ENCODE data around the gene RYR2. TPM values are rescaled to one million over a fixed set of nuclear protein-coding genes. Genes with fewer than 3 reads are reported as not detected.

The RYR2 gene
- total and polyA plus RNA-seq, 12 donors, result 43.1 to 1,252 (median 872) TPM

- peaks cover 0 to 14% (median 0%) of the 10 kb centered on the region in 7 donors for H3K27me3 ChIP-seq
- no peaks in the 10 kb centered on the region for H3K9me3 ChIP-seq
- no peak for TF ChIP-seq CTCF (IDR thresholded peaks at IDR 0.05)
- H3K4me3 ChIP-seq, result no peak overlapping the region
- H3K4me1 ChIP-seq, result no peaks in the 10 kb centered on the region
- intact Hi-C loops (cut with DNase I), result no loop called here
- H3K36me3 ChIP-seq, result no peaks in the 10 kb centered on the region
- ATAC-seq (no peak), DNase-seq (no peak)
- no peak overlapping the region for H3K27ac ChIP-seq
These were observed 837.2 kb downstream of the RYR2 start for GRCh38 chr1:237879195-237879594.

Small RNAs within 50 kb of the gene (microRNA-seq; reads per million reads assigned to microRNA genes)
- gene MIR4428, result 1.2 to 2.0 reads per million in 2 donors

Other genes with a start within 250 kb of the RYR2 start
- gene MTR, start 246.9 kb upstream of the RYR2 start, total RNA-seq, result 100 to 1,000 TPM in 1 of 10 donors, 10 to 100 TPM in 9; 39.4 to 100 (median 71.6) TPM
- gene MTR, start 246.9 kb upstream of the RYR2 start, polyA plus RNA-seq, result 10 to 100 TPM in 1 of 2 donors, 1 to 10 TPM in 1; 5.2 to 13.0 TPM
- not detected for gene MT1HL1, start 37.7 kb upstream of the RYR2 start, total RNA-seq
- gene MT1HL1, start 37.7 kb upstream of the RYR2 start, polyA plus RNA-seq, result not detected